ENCODE results near the gene SLC37A1. TPM values are rescaled to one million over a fixed set of nuclear protein-coding genes. Genes with fewer than 3 reads are reported as not detected.

SLC37A1 gene
- total and polyA plus RNA-seq, 4 donors: 2.0 to 7.2 (median 4.3) TPM

DNA sequence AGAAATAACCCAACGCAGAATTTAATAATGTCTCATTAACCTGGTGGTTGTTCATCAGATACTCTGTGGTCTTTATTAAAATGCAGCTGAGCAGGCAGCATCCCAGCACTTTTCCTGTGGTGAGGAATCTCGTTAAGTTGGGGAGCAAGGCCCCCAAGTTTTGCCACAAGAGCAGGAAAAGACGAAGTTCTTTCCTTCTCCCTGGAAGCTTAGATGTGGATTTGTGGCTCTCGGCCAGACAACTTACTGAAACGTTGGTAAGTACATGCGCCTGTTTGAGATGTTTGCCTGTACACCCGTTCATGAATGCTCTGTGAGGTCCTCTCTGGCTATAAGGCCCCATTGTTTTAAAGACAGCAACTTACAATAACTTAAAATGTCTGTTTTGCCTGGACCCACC, 105.5 kb downstream of the SLC37A1 start (continued):
- no peak for TF ChIP-seq REST (IDR thresholded peaks at IDR 0.05)
- TF ChIP-seq GABPA (IDR thresholded peaks at IDR 0.05 in 1 of 2, conservative IDR thresholded peaks at IDR 0.05 in 1 of 2): no peak
- no peak for TF ChIP-seq TAF1 (conservative IDR thresholded peaks at IDR 0.05)
- TF ChIP-seq NR2F2 (IDR thresholded peaks at IDR 0.05): no peak
- no peak for TF ChIP-seq RAD21 (IDR thresholded peaks at IDR 0.05)

GRCh38 chr21:42619841-42620240, 106.2 kb downstream of the SLC37A1 start:
- no peak overlapping the region for H3K9ac ChIP-seq (ENCODE audit: low read depth in 1 of 2, low read length in 2 of 2)
- H3K27me3 ChIP-seq (ENCODE audit: control insufficient read depth in 4 of 4, insufficient read depth in 4 of 4, low read length in 3 of 4): no peaks in the 10 kb centered on the region

GRCh38 chr21:42621166-42621818, 107.6 kb downstream of the SLC37A1 start:
- no peak for DNase-seq (ENCODE audit: low spot score)
- whole genome bisulfite sequencing: 64% methylated on average over 15 of the region's 15 CpGs
- TF ChIP-seq HNF4G (IDR thresholded peaks at IDR 0.05) (no peak), RXRA (IDR thresholded peaks at IDR 0.05) (peak; percentile 43 to 67)

More at GRCh38 chr21:42619841-42620240, 106.2 kb downstream of the SLC37A1 start:
- 90% methylated on average over 6 of the region's 6 CpGs for WGBS
- no peaks in the 10 kb centered on the region for H3K9me3 ChIP-seq (ENCODE audit: control insufficient read depth in 4 of 4, low read length in 3 of 4)
- TF ChIP-seq JUND (IDR thresholded peaks at IDR 0.05) (no peak), SP1 (IDR thresholded peaks at IDR 0.05) (no peak), RXRA (IDR thresholded peaks at IDR 0.05) (no peak), YY1 (IDR thresholded peaks at IDR 0.05) (no peak)
- no peak for DNase-seq (ENCODE audit: low spot score)
- no peaks in the 10 kb centered on the region for H3K36me3 ChIP-seq (ENCODE audit: control insufficient read depth in 4 of 4, insufficient read depth in 3 of 4, low read depth in 1 of 4, low read length in 3 of 4)
- no peak overlapping the region for H3K27ac ChIP-seq (ENCODE audit: low read depth in 1 of 2, low read length in 2 of 2)
- H3K4me3 ChIP-seq (ENCODE audit: low read depth in 1 of 3, low read length in 3 of 3): no peak overlapping the region
- peaks cover under 1 to 18% (median 9%) of the 10 kb centered on the region in 4 donors for H3K4me1 ChIP-seq (ENCODE audit: control insufficient read depth in 4 of 4, insufficient read depth in 4 of 4, low read length in 3 of 4)

GRCh38 chr21:42621819-42622177, 108.1 kb downstream of the SLC37A1 start:
- no peaks in the 10 kb centered on the region for H3K36me3 ChIP-seq (ENCODE audit: control insufficient read depth in 4 of 4, insufficient read depth in 3 of 4, low read depth in 1 of 4, low read length in 3 of 4)
- WGBS: 91% methylated on average over 9 of the region's 9 CpGs
- peaks cover 3 to 14% (median 8%) of the 10 kb centered on the region in 4 donors for H3K4me1 ChIP-seq (ENCODE audit: control insufficient read depth in 4 of 4, insufficient read depth in 4 of 4, low read length in 3 of 4)
- no peak overlapping the region for H3K4me3 ChIP-seq (ENCODE audit: low read depth in 1 of 3, low read length in 3 of 3)
- H3K27me3 ChIP-seq (ENCODE audit: control insufficient read depth in 4 of 4, insufficient read depth in 4 of 4, low read length in 3 of 4): no peaks in the 10 kb centered on the region
- H3K27ac ChIP-seq (ENCODE audit: low read depth in 1 of 2, low read length in 2 of 2): no peak overlapping the region
- H3K9me3 ChIP-seq (ENCODE audit: control insufficient read depth in 4 of 4, low read length in 3 of 4): no peaks in the 10 kb centered on the region
- H3K9ac ChIP-seq (ENCODE audit: low read depth in 1 of 2, low read length in 2 of 2): no peak overlapping the region
- DNase-seq (ENCODE audit: low spot score): no peak
- TF ChIP-seq SP1 (IDR thresholded peaks at IDR 0.05): no peak
- no peak for TF ChIP-seq GABPA (IDR thresholded peaks at IDR 0.05 in 1 of 2, conservative IDR thresholded peaks at IDR 0.05 in 1 of 2)
- TF ChIP-seq TAF1 (conservative IDR thresholded peaks at IDR 0.05): no peak
- no peak for TF ChIP-seq JUND (IDR thresholded peaks at IDR 0.05)
- no peak for TF ChIP-seq YY1 (IDR thresholded peaks at IDR 0.05)
- TF ChIP-seq FOXA1 (IDR thresholded peaks at IDR 0.05): no peak
- TF ChIP-seq HNF4G (IDR thresholded peaks at IDR 0.05): no peak
- no peak for TF ChIP-seq NR2F2 (IDR thresholded peaks at IDR 0.05)
- TF ChIP-seq EGR1 (IDR thresholded peaks at IDR 0.05; ENCODE audit: low read depth in 2 of 2): no peak
- no peak for TF ChIP-seq FOXA2 (IDR thresholded peaks at IDR 0.05)
- no peak for TF ChIP-seq HNF4A (conservative IDR thresholded peaks at IDR 0.05)
- no peak for TF ChIP-seq REST (IDR thresholded peaks at IDR 0.05)
- no peak for TF ChIP-seq RXRA (IDR thresholded peaks at IDR 0.05)
- no peak for TF ChIP-seq CTCF (IDR thresholded peaks at IDR 0.05; ENCODE audit: low read depth, low read length, missing input control)
- TF ChIP-seq, protein P1, sequence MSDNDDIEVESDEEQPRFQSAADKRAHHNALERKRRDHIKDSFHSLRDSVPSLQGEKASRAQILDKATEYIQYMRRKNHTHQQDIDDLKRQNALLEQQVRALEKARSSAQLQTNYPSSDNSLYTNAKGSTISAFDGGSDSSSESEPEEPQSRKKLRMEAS (IDR thresholded peaks at IDR 0.05): no peak

More at GRCh38 chr21:42621166-42621818, 107.6 kb downstream of the SLC37A1 start:
- no peaks in the 10 kb centered on the region for H3K9me3 ChIP-seq (ENCODE audit: control insufficient read depth in 4 of 4, low read length in 3 of 4)
- H3K27me3 ChIP-seq (ENCODE audit: control insufficient read depth in 4 of 4, insufficient read depth in 4 of 4, low read length in 3 of 4): no peaks in the 10 kb centered on the region
- no peak overlapping the region for H3K4me3 ChIP-seq (ENCODE audit: low read depth in 1 of 3, low read length in 3 of 3)
- peaks cover 3 to 18% (median 8%) of the 10 kb centered on the region in 4 donors for H3K4me1 ChIP-seq (ENCODE audit: control insufficient read depth in 4 of 4, insufficient read depth in 4 of 4, low read length in 3 of 4)
- no peak overlapping the region for H3K9ac ChIP-seq (ENCODE audit: low read depth in 1 of 2, low read length in 2 of 2)
- H3K36me3 ChIP-seq (ENCODE audit: control insufficient read depth in 4 of 4, insufficient read depth in 3 of 4, low read depth in 1 of 4, low read length in 3 of 4): no peaks in the 10 kb centered on the region
- no peak overlapping the region for H3K27ac ChIP-seq (ENCODE audit: low read depth in 1 of 2, low read length in 2 of 2)

Data from liver (tissue), 9 donors.